Activated CD4-positive, alpha-beta T cell treated with anti-CD3 and anti-CD28 coated beads, Interleukin-2, amount 50 U/mL, for 4 hours (primary cell): ENCODE measurements around the gene NISCH.

Source experiments
- DNase-seq, 2 experiments: peaks; one replicate each; pipeline ENCODE4 v3.0.0-alpha.2; 2020

Gene NISCH

GRCh38 chr3:52528586-52529375, 73.4 kb downstream of the NISCH start:
- DNase-seq = no peak

- no peak for DNase-seq
Observed at GRCh38 chr3:52529376-52530333, 74.3 kb downstream of the NISCH start.

- DNase-seq = no peak
Observed at GRCh38 chr3:52530918-52531826, 75.8 kb downstream of the NISCH start.

DNA sequence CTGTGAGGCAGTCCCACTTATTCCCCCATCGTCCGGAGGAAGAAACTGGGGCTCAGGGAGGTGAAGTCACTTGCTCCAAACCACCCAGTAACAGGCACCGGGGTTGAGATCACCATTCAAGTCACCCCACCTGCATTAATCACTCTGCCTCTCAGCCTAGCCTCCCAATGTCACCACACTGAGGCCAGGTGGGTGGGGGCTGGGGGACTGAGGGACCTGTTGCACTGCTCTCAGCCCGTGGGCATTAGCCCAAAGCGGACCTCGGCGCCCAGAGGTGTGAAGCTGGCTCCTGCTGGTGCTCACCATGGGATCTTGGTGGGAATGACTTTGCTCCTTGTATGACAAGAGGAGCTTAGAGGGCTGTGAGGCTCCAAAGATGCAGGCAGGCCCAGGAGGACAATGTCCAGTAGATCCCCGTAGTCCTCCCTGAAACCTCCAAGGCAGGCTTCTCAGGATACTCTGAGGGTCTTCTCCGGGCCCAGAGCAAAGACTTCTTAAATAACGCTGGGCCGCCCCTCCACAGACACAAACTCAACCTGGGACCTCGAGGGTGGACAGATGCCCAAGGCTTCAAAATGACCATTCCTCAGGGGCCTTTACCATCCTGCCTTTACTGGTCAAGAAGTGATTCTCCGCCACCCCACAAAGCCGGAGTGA, 76.6 kb downstream of the NISCH start:
- DNase-seq = no peak

- DNase-seq = no peak
Observed at GRCh38 chr3:52532517-52532837, 77.1 kb downstream of the NISCH start.

DNA sequence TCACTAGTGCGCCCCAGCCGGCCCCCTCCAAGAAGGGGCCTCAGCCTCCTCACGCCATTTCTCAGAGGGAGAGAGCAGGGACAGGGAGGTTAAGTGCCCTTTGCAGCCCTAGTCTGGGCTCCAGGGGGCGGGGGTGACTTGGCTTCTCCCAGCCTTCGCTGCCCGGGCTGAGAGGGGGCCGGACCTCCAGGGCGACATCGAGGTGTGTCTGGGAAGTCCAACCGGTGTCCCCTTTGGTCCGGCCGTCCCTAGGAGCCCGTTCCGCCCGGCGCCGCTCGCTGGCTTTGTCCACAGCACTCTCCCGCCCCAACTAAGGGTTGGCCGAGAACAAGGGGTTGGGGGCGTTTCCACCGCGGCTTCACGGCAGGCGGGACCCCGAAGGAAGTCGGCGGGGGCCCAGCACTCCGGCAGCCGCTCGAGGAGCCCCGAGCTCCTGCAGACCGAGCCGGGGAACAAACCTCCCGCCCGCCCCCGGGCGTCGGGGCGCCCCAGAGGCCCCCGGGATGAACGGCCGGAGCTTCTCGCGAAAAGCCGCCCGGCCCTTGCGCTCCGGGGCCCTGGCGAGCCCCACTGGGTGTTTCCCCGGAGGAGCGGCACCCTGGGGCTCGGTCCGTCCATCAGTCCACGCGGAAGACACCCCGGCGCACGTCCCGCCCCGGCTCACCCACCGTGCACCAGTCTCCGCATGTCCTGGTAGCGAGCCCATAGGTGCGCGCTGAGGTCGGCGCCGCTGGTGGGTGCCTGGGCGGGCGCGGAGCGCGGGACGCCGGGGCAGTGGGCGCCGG, 77.6 kb downstream of the NISCH start:
- DNase-seq = no peak

DNA sequence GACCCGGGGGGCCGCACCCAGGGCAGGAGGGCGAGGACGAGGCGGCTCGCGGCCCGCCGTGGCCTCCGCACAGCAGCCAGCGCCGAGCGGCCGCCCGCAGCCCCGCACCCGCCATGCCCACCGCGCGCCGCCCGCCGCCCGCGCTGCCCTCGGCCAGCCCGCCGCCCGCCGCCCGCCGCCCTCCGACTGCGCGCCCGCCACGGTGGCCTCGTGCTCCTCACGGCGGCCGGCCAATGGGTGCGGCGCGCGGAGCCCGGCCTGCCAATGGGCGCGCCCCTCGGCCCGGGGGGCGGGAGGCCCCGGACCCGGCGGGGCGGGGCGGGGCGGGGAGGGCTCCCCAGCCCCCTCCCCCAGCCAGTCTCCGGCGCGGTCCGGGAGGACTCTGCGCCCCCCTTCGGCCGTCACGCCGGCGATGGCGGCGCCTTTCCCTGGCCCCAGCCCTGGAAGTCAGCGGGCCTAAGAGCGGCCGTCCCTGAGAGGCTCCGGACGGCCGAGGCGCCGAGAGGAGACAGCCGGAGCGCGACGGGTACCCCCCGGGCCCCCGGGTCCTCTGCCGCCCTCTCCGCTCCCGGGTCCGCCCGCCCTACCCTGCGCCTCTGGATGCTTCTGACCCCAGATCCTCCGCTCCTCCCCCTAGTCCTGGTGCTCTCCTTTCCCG, 78.3 kb downstream of the NISCH start, which contains the start of gene NT5DC2:
TSS of gene NT5DC2 (minus strand) at position 235 of the 658 bp plus-strand sequence. CDS start at position 115, 120 bp downstream.
- DNase-seq = peak; percentile 29 to 41

DNA sequence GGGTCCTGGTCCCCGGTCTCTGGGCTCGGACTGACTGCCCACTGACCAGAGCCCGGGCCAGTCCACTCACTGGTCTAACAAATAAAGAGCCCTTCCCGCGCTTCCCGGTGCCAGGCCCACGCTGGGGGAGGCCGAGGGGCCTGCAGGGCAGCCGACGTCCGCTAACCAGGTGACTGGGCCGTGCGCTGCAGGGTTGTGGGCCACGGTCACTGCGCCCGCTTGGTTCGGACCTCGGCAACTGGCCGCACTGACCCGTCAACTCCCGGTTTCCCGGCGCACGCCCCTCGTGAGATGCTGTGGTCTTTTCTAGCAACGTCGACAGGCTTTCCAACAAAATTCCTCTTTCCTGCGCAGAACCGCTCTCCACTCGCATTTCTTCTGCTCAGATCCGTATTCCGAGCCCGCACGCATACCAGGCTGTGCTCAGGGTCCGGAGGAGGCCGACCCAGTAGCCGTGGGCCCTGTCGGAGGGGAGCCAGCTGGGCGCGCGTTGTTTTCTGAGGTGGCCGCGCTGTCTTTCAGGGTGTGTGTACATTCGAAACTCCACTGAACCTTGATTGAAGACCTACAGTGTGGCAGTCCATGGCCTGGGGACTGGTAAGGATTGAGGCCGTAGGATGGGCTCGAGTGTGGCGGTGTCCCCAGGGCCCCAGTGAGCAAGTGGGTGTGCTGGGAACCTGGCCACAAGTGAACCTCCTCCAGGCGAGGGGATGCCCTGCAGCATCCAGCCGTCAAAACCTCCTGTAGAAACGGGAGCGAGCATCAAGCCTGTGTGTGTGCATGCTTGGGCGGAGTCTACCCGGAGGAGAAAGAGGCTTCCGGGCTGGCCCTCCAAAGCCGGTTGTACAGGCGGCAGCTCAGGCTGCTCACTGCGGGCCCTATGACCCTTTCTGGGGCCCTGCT, 79.1 kb downstream of the NISCH start:
- no peak for DNase-seq

DNA sequence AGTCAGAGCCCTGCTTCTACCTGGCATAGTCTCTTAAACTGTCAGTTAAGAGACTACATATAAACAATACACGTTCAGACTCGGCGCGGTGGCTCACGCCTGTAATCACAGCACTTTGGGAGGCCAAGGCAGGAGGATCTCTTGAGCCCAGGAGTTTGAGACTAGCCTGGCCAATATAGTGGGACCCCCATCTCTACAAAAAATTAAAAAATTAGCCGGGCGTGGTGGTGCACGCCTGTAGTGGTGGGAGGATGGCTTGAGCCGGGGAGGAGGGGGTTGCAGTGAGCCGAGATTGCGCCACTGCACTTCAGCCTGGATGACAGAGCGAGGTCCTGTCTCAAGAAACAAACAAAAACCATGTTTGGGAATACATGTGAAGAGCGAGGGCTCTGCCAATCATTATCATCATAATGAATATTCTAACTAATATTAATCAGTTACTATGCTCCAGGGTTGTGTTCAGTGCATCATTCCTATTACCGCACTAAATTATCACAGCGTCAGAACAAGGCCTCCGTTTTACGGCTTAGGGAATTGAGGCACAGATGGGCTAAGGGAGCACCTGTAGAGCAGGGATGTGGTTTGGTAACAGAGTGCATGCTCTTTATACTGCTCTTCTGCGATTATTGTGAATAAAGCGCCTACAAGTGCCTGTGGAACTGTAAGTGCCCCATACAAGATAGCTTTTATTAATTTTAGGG, 80.2 kb downstream of the NISCH start:
- DNase-seq = no peak

GRCh38 chr3:52536112-52536368, 80.6 kb downstream of the NISCH start:
- no peak for DNase-seq

GRCh38 chr3:52536369-52537164, 81.2 kb downstream of the NISCH start, which contains the start of gene UQCC5:
TSS of gene UQCC5 (plus strand) at chr3:52536605. CDS start at chr3:52536756, 151 bp downstream.
- peak; percentile 95 to 96 for DNase-seq

DNA sequence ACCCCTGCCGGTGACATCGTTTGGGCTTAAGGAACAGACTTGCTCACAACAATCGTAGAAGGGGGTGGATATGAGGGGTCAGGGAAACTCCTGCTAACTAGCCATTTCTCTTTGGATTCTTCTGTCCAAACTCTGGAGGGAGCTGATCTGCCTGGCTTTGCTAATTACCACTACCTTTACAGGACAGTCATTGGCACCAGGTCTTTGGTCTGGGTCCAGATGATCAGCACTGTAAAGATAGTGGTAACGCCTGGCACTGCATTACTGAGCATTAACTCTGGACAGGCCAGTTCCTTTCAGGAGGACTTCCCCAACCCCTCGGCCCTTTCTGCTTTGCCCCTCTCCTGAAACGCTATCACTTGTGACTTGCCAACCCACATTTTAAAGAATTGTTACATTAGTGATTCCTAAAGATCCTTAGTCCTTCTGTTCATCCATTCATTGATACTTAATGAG, 81.8 kb downstream of the NISCH start:
- no peak for DNase-seq

GRCh38 chr3:52537726-52538421, 82.5 kb downstream of the NISCH start:
- no peak for DNase-seq

- DNase-seq = no peak
Observed at GRCh38 chr3:52539010-52539653, 83.7 kb downstream of the NISCH start.

GRCh38 chr3:52541050-52541449, 85.6 kb downstream of the NISCH start:
- no peak for DNase-seq
